Kidney (tissue), 14 donors: ENCODE measurements around the gene TAS2R16. TPM values are rescaled to one million over a fixed set of nuclear protein-coding genes. Genes with fewer than 3 reads are reported as not detected.

Source experiments
- DNase-seq, 5 donors: peaks; one replicate each; pipeline ENCODE4 v3.0.0-alpha.2; 2013 to 2020
- FAIRE-seq: peaks from 2 replicates; lab custom pipeline; 2012; peaks lifted over from hg19 to GRCh38; lab: Jason Lieb, UNC
- H3K27ac ChIP-seq, 2 donors: one replicate each; pipeline ENCODE4 v1.7.0; 2013; ENCODE audit warnings: low read depth in 2 of 2, low read length in 2 of 2, inconsistent platforms in 1 of 2
- H3K27me3 ChIP-seq: one replicate; pipeline ENCODE4 v1.7.1; 2013; ENCODE audit warnings: low read length, inconsistent platforms; ENCODE audit not compliant: control insufficient read depth, insufficient read depth
- H3K36me3 ChIP-seq, 3 donors: one replicate each; pipeline versions ENCODE4 v1.7.0 to v1.7.1; 2013; ENCODE audit warnings: low read length in 3 of 3, control low read depth in 1 of 3, inconsistent platforms in 1 of 3; ENCODE audit not compliant: insufficient read depth in 3 of 3, control insufficient read depth in 2 of 3
- H3K4me1 ChIP-seq, 3 donors: one replicate each; pipeline versions ENCODE4 v1.7.0 to v1.7.1; 2013; ENCODE audit warnings: low read length in 3 of 3, inconsistent platforms in 1 of 3, low read depth in 1 of 3; ENCODE audit not compliant: control insufficient read depth in 2 of 3, insufficient read depth in 2 of 3
- H3K4me3 ChIP-seq, 3 donors: one replicate each; pipeline versions ENCODE4 v1.7.0 to v1.8.1; 2013; ENCODE audit warnings: low read length in 3 of 3, control low read depth in 1 of 3, inconsistent platforms in 1 of 3
- H3K9ac ChIP-seq, 3 donors: one replicate each; pipeline versions ENCODE4 v1.7.0 to v1.7.1; 2013; ENCODE audit warnings: low read length in 3 of 3, control low read depth in 1 of 3, inconsistent platforms in 1 of 3
- H3K9me3 ChIP-seq, 3 donors: one replicate each; pipeline versions ENCODE4 v1.7.0 to v1.7.1; 2013; ENCODE audit warnings: low read length in 3 of 3, control low read depth in 1 of 3, inconsistent platforms in 1 of 3; ENCODE audit not compliant: control insufficient read depth in 2 of 3, insufficient read depth in 1 of 3
- intact Hi-C: fragments of 100-400 bp; cut with DNase I; formaldehyde crosslinking; loops from one replicate; pipeline ENCODE4 v1.11.1; 2022
- polyA plus RNA-seq: library from polyadenylated mRNA; stranded (reverse); fragments of 350-450 nt; fragmentation: Illumina TruSeq; extraction: RNeasy Lipid Tissue Mini Kit (QIAGEN cat#74804); gene quantifications from one replicate; pipeline ENCODE4 v1.2.3, GENCODE V29; 2014; ENCODE audit warnings: low read depth, low replicate concordance; ENCODE audit not compliant: insufficient read depth
- total RNA-seq: library from RNA; stranded (reverse); fragmentation: NEBNext Ultra II Directional; extraction: Animal tissue kit (Norgen Biotek cat#: 25700); gene quantifications from one replicate; pipeline ENCODE4 v1.2.1, GENCODE V29; 2021
- TF ChIP-seq, protein P1 (sequence below): IDR thresholded peaks from 3 replicates; pipeline ENCODE4 v1.5.1; 2012; ENCODE audit warnings: mild to moderate bottlenecking, moderate library complexity, borderline replicate concordance; ENCODE audit not compliant: insufficient read depth; ENCODE audit errors: extremely low read depth
- donor health status: control.
- donor health status: control.
- donor health status: control.
- donor health status: control.
- donor health status: control.
- donor health status: DM: yes; HTN: yes; CAD: no.
- donor health status: Normal renal cell carcinoma (clear cell type).

The TAS2R16 gene
- total and polyA plus RNA-seq, 2 donors from 2014 or later, result not detected

DNA sequence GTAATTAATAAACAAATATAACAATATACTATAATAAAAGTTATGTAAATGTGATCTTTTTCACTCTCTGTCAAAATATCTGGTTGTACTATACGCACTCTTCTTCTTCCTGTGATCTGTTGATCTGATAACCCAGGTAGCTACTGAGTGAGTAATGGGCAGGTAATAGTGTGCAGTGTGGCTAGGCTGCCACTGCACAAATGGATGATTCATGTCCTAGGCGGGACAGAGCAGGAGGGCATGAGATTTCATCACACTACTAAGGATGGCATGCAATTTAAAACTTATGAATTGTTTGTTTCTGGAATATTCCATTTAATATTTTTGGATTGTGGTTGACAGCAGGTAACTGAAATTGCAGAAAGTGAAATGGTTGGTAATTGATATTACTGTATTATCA is 44.5 kb downstream of the TAS2R16 start:
- Histone ChIP-seq H3K9ac (no peak overlapping the region), H3K36me3 (no peaks in the 10 kb centered on the region), H3K4me1 (no peaks in the 10 kb centered on the region), H3K27me3 (no peaks in the 10 kb centered on the region), H3K4me3 (no peak overlapping the region), H3K27ac (no peak overlapping the region), H3K9me3 (no peaks in the 10 kb centered on the region)
- FAIRE-seq (no peak), DNase-seq (no peak)
- intact Hi-C loops, result no loop called here
- TF ChIP-seq, protein P1, sequence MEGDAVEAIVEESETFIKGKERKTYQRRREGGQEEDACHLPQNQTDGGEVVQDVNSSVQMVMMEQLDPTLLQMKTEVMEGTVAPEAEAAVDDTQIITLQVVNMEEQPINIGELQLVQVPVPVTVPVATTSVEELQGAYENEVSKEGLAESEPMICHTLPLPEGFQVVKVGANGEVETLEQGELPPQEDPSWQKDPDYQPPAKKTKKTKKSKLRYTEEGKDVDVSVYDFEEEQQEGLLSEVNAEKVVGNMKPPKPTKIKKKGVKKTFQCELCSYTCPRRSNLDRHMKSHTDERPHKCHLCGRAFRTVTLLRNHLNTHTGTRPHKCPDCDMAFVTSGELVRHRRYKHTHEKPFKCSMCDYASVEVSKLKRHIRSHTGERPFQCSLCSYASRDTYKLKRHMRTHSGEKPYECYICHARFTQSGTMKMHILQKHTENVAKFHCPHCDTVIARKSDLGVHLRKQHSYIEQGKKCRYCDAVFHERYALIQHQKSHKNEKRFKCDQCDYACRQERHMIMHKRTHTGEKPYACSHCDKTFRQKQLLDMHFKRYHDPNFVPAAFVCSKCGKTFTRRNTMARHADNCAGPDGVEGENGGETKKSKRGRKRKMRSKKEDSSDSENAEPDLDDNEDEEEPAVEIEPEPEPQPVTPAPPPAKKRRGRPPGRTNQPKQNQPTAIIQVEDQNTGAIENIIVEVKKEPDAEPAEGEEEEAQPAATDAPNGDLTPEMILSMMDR, result no peak

DNA sequence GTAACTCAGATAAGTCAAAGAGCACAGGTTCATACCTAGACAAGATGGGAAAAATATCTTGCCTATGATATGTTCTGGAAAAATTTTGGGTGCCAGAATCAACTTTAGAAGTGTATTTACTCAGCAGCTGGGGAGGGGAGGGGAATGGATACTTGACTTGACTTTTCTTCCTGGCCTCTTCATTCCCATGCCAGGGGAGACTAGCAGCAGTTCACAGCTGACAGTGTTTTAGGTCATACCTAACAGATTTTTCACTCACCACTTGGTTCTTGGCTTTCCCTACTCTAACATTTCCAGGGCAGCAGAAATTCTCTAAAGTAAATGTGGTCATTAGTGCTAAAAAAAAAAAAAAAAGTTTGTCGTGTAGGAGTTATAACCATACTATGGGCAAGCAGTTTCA is 46.3 kb downstream of the TAS2R16 start:
- H3K4me3 ChIP-seq, result no peak overlapping the region
- DNase-seq, result no peak
- no peak overlapping the region for H3K27ac ChIP-seq
- TF ChIP-seq, protein P1, result no peak
- no peak for FAIRE-seq
- H3K9me3 ChIP-seq, result no peaks in the 10 kb centered on the region
- no peak overlapping the region for H3K9ac ChIP-seq
- no peaks in the 10 kb centered on the region for H3K27me3 ChIP-seq
- H3K4me1 ChIP-seq, result no peaks in the 10 kb centered on the region
- intact Hi-C loops, result no loop called here
- no peaks in the 10 kb centered on the region for H3K36me3 ChIP-seq

Other genes starting within 250 kb of the TAS2R16 start
- 33.0 TPM for gene CADPS2, start 109.2 kb downstream of the TAS2R16 start, total RNA-seq
- gene CADPS2, start 109.2 kb downstream of the TAS2R16 start, polyA plus RNA-seq, result 39.9 TPM
- gene SLC13A1, start 204.3 kb upstream of the TAS2R16 start, total RNA-seq, result 10.1 TPM
- 17.0 TPM for gene SLC13A1, start 204.3 kb upstream of the TAS2R16 start, polyA plus RNA-seq